MM.1S (cell line): ENCODE results near the gene CD82.

Source experiments
- CTCF ChIP-seq: fragments of 300-600 bp; sonication (generic); IDR thresholded peaks from 2 replicates; pipeline ENCODE4 v1.5.1; 2016; ENCODE audit warnings: antibody characterized with exemption, low read length, mixed read lengths
- EZH2 ChIP-seq: fragments of 300-600 bp; sonication (generic); optimal IDR thresholded peaks from 2 replicates; pipeline ENCODE3; 2017; ENCODE audit warnings: low read depth, mild to moderate bottlenecking, antibody characterized with exemption, low read length, mixed read lengths

- TF ChIP-seq EZH2 (no peak), CTCF (no peak)
Observed at GRCh38 chr11:44579302-44579761, 13.9 kb downstream of the CD82 start.
